ENCODE data around the gene FGFR3. TPM values are rescaled to one million over a fixed set of nuclear protein-coding genes. Genes with fewer than 3 reads are reported as not detected.

FGFR3 gene
- total and polyA plus RNA-seq, 9 of the 15 experiments (the other 6 are each of a cell fraction or from before 2014, with no cell fraction given): 1.2 to 60.4 (median 12.7) TPM

DNA sequence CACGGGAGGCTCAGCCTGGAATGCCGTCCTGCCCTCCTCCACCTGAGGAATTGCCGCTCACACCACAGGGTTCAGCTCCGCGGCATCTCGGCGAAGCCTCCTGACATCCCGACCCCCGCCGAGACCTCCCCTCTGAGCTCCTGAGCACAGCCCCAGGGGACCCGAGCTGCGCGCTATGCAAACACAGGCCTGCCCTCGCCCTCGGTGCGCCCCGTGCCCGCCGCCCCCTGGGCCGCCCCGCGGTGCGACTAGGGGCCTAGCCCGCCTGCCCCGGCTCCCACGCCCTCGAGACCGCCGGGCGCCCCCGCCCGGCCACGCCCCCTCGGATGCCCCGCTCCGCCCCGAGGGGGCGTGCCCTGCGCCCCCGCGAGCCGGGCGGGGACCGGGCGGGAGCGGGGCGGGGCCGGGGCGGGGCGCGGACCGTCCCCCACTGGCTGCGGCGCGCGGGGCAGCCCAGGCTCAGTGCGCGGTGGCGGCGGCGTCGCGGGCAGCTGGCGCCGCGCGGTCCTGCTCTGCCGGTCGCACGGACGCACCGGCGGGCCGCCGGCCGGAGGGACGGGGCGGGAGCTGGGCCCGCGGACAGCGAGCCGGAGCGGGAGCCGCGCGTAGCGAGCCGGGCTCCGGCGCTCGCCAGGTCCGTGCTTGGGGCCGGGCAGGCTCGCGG, at the start of gene FGFR3 (continued):
- TF ChIP-seq, protein P1, sequence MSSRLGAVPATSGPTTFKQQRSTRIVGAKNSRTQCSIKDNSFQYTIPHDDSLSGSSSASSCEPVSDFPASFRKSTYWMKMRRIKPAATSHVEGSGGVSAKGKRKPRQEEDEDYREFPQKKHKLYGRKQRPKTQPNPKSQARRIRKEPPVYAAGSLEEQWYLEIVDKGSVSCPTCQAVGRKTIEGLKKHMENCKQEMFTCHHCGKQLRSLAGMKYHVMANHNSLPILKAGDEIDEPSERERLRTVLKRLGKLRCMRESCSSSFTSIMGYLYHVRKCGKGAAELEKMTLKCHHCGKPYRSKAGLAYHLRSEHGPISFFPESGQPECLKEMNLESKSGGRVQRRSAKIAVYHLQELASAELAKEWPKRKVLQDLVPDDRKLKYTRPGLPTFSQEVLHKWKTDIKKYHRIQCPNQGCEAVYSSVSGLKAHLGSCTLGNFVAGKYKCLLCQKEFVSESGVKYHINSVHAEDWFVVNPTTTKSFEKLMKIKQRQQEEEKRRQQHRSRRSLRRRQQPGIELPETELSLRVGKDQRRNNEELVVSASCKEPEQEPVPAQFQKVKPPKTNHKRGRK (tag; IDR thresholded peaks at IDR 0.05): no peak
- TF ChIP-seq ADNP (tag; IDR thresholded peaks at IDR 0.05): no peak
- TF ChIP-seq GABPB1 (CRISPR knock-in tag; IDR thresholded peaks at IDR 0.05): no peak
- TF ChIP-seq, protein P2, sequence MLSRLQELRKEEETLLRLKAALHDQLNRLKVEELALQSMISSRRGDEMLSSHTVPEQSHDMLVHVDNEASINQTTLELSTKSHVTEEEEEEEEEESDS (CRISPR knock-in tag; IDR thresholded peaks at IDR 0.05): no peak
- TF ChIP-seq ZKSCAN3 (CRISPR knock-in tag; IDR thresholded peaks at IDR 0.05): no peak
- TF ChIP-seq DIDO1 (tag; IDR thresholded peaks at IDR 0.05; ENCODE audit: low read depth): no peak

DNA sequence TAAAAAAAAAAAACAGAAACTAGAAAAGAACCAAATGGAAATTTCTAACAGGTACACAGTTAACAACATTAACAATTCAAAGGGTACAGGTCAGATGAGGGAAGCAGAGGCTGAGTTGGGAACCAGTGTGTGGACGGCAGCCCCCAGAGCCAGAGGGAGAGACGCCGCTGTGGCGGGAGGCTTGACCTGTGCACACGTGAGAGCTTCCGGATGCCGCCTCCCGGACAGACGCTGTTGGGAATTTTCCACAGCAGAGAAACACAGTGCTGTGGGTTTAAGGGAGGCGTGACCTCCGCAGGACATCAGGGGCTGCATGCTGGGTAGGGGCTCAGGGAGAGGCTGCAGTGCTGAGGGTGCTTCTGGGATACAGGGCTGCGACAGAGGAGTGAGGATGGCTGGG, 49.5 kb upstream of the FGFR3 start:
- no peaks in the 10 kb centered on the region for H3K79me2 ChIP-seq (ENCODE audit: control insufficient read depth, insufficient read depth, low read length)
- 0 out of 2 replicates have a peak, but pooled peaks have one; percentile 34 for TF ChIP-seq RBFOX2 (IDR thresholded peaks at IDR 0.05; ENCODE audit: low read depth, low read length)
- TF ChIP-seq, protein P3, sequence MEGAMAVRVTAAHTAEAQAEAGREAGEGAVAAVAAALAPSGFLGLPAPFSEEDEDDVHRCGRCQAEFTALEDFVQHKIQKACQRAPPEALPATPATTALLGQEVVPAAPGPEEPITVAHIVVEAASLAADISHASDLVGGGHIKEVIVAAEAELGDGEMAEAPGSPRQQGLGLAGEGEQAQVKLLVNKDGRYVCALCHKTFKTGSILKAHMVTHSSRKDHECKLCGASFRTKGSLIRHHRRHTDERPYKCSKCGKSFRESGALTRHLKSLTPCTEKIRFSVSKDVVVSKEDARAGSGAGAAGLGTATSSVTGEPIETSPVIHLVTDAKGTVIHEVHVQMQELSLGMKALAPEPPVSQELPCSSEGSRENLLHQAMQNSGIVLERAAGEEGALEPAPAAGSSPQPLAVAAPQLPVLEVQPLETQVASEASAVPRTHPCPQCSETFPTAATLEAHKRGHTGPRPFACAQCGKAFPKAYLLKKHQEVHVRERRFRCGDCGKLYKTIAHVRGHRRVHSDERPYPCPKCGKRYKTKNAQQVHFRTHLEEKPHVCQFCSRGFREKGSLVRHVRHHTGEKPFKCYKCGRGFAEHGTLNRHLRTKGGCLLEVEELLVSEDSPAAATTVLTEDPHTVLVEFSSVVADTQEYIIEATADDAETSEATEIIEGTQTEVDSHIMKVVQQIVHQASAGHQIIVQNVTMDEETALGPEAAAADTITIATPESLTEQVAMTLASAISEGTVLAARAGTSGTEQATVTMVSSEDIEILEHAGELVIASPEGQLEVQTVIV (CRISPR knock-in tag; IDR thresholded peaks at IDR 0.05; ENCODE audit: borderline replicate concordance): no peak
- TF ChIP-seq SUPT5H (IDR thresholded peaks at IDR 0.05): peak; percentile 32; the same call in 1 of the 2 replicates
- TF ChIP-seq, protein P4, sequence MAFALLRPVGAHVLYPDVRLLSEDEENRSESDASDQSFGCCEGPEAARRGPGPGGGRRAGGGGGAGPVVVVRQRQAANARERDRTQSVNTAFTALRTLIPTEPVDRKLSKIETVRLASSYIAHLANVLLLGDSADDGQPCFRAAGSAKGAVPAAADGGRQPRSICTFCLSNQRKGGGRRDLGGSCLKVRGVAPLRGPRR (CRISPR knock-in tag; IDR thresholded peaks at IDR 0.05): no peak
- TF ChIP-seq, protein P5, sequence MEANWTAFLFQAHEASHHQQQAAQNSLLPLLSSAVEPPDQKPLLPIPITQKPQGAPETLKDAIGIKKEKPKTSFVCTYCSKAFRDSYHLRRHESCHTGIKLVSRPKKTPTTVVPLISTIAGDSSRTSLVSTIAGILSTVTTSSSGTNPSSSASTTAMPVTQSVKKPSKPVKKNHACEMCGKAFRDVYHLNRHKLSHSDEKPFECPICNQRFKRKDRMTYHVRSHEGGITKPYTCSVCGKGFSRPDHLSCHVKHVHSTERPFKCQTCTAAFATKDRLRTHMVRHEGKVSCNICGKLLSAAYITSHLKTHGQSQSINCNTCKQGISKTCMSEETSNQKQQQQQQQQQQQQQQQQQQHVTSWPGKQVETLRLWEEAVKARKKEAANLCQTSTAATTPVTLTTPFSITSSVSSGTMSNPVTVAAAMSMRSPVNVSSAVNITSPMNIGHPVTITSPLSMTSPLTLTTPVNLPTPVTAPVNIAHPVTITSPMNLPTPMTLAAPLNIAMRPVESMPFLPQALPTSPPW (CRISPR knock-in tag; IDR thresholded peaks at IDR 0.05): no peak
- no peak for TF ChIP-seq SMAD4 (CRISPR knock-in tag; conservative IDR thresholded peaks at IDR 0.05)
- TF ChIP-seq, protein P2 (CRISPR knock-in tag; IDR thresholded peaks at IDR 0.05): no peak
- no peak for TF ChIP-seq EZH2 (IDR thresholded peaks at IDR 0.05; ENCODE audit: borderline replicate concordance, low read depth, low read length)
- H3K36me3 ChIP-seq (ENCODE audit: control insufficient read depth, insufficient read depth, low read length): peaks cover 64% of the 10 kb centered on the region; the same call in 2 of the 3 replicates
- ATAC-seq (no peak), DNase-seq (ENCODE audit: extremely low read depth in 1 of 4, low spot score in 3 of 4) (no peak), FAIRE-seq (no peak)
- peak overlapping the region in 1 of 2 experiments; percentile 58; a peak in 1 of 4 replicates for H3K9ac ChIP-seq (ENCODE audit: insufficient read depth in 1 of 2, low read depth in 2 of 2, low read length in 2 of 2)
- BruUV-seq (replicated peaks): TSS peak; percentile 24
- ChIA-PET CTCF (ENCODE audit: low intra/inter-chr PET ratio) (interaction anchor here (0.6 kb wide), 1 partner anchor 167 kb away, joined by 4 read pairs; no protein-coding TSS in a partner anchor), POLR2A (no interaction called here)
- H4K20me1 ChIP-seq (replicated peaks; ENCODE audit: control insufficient read depth, insufficient read depth, low read length): no peaks in the 10 kb centered on the region
- no peaks in the 10 kb centered on the region for H3K27me3 ChIP-seq (ENCODE audit: control insufficient read depth in 2 of 2, insufficient read depth in 2 of 2, low read length in 2 of 2)
- no peaks in the 10 kb centered on the region for H3K9me3 ChIP-seq (replicated peaks; ENCODE audit: control insufficient read depth, insufficient read depth, low read depth, low read length)
- H3K27ac ChIP-seq (ENCODE audit: extremely low read depth, low read depth, low read length): no peak overlapping the region
- H2AFZ ChIP-seq (ENCODE audit: low read depth, low read length): no peak overlapping the region
- 81% methylated on average over 12 of the region's 12 CpGs for WGBS (ENCODE audit: insufficient coverage, low coverage, missing lambda C conversion rate)
- intact Hi-C loops (cut with micrococcal nuclease): no loop called here
- in situ Hi-C loops (cut with MboI): loop anchor here (5.0 kb wide), 2 partner anchors 69 to 149 kb away; no protein-coding TSS in a partner anchor
- no peaks in the 10 kb centered on the region for H3K9me1 ChIP-seq (ENCODE audit: control insufficient read depth, insufficient read depth, low read length)
- peaks cover 0 to 54% of the 10 kb centered on the region in 2 experiments; a peak in 2 of 5 replicates for H3K4me1 ChIP-seq (replicated peaks in 1 of 2; ENCODE audit: control insufficient read depth in 2 of 2, insufficient read depth in 2 of 2, low read length in 2 of 2)
- no peak overlapping the region for H3K4me2 ChIP-seq (ENCODE audit: insufficient read depth, low read length)
- H3K4me3 ChIP-seq: no peak overlapping the region
